WTC11 (cell line): Measurements from ENCODE around the gene HS3ST1.

Source experiments
- CTCF ChIP-seq: fragments of 200-600 bp; IDR thresholded peaks from 2 replicates; pipeline ENCODE4 v1.8.0; 2022; ENCODE audit warnings: antibody characterized with exemption
- ESRRA ChIP-seq: sonication (generic); formaldehyde crosslinking; IDR thresholded peaks from 2 replicates; pipeline ENCODE4 v1.8.1; 2022; ENCODE audit warnings: mild to moderate bottlenecking, missing genetic modification reagents, borderline replicate concordance
- NFYB ChIP-seq: sonication (generic); formaldehyde crosslinking; conservative IDR thresholded peaks from 2 replicates; pipeline ENCODE4 v1.8.0; 2022; ENCODE audit warnings: low read depth, missing genetic modification reagents
- NR3C1 ChIP-seq: sonication (generic); formaldehyde crosslinking; conservative IDR thresholded peaks from 2 replicates; pipeline ENCODE4 v1.8.1; 2023; ENCODE audit warnings: low read depth, mild to moderate bottlenecking, missing genetic modification reagents
- ZBTB43 ChIP-seq: sonication (generic); formaldehyde crosslinking; IDR thresholded peaks from 2 replicates; pipeline ENCODE4 v1.8.1; 2023; ENCODE audit warnings: mild to moderate bottlenecking, missing genetic modification reagents

GRCh38 chr4:11428899-11429698 lies 405 bp upstream of the HS3ST1 start:
- TF ChIP-seq NFYB: no peak
- TF ChIP-seq CTCF: no peak
- TF ChIP-seq ZBTB43 (CRISPR knock-in tag): no peak
- no peak for TF ChIP-seq ESRRA (CRISPR knock-in tag)
- TF ChIP-seq NR3C1 (CRISPR knock-in tag): no peak
